ENCODE measurements around the gene BCKDHB.

BCKDHB gene

DNA sequence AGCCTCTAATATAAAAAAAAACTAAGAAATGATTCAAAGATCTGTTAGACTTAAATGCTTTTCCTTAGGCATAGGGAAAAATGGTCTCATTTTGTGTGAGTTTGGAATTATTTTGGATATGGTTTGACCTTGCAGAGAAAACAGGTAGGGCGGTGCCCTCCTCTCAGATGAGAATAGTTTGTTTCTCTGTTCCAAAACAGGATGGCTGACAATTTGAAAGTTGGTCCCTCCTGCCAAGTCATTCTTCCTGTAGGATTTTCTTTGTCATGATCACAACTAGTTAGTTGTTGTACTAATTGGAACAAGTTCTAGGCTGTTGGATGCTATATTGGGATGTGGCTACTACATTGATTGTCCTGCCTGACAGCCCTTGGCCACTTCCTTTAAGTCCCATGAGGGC lies 108.6 kb downstream of the BCKDHB start:
- no peak overlapping the region for H3K4me3 ChIP-seq (ENCODE audit: low read length)
- TF ChIP-seq, protein P1, sequence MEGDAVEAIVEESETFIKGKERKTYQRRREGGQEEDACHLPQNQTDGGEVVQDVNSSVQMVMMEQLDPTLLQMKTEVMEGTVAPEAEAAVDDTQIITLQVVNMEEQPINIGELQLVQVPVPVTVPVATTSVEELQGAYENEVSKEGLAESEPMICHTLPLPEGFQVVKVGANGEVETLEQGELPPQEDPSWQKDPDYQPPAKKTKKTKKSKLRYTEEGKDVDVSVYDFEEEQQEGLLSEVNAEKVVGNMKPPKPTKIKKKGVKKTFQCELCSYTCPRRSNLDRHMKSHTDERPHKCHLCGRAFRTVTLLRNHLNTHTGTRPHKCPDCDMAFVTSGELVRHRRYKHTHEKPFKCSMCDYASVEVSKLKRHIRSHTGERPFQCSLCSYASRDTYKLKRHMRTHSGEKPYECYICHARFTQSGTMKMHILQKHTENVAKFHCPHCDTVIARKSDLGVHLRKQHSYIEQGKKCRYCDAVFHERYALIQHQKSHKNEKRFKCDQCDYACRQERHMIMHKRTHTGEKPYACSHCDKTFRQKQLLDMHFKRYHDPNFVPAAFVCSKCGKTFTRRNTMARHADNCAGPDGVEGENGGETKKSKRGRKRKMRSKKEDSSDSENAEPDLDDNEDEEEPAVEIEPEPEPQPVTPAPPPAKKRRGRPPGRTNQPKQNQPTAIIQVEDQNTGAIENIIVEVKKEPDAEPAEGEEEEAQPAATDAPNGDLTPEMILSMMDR (conservative IDR thresholded peaks at IDR 0.05; ENCODE audit: low read length), result no peak
- DNase-seq (ENCODE audit: low read depth), result no peak

DNA sequence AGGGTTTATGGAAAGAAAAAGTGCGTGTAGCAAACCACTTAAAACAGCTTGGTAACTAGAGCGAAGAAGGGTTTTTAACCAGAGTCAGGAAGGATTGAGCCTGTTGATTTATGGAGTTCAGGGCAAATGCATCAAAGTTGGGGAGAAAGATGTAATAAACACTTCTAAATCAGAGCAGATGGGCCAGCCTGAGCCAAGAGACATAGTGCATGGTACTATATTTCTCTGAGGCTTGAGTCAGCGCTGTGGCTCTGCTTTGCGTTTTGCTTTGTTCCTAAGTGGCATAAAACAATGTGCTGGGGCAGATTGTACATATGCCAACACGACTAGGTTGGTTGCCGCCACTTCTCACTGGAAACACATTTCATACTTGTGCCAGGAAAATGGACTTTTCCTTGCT lies 111.3 kb downstream of the BCKDHB start:
- DNase-seq (ENCODE audit: low read depth), result peak; percentile 89
- no peak overlapping the region for H3K4me3 ChIP-seq (ENCODE audit: low read length)
- TF ChIP-seq, protein P1 (conservative IDR thresholded peaks at IDR 0.05; ENCODE audit: low read length), result no peak

DNA sequence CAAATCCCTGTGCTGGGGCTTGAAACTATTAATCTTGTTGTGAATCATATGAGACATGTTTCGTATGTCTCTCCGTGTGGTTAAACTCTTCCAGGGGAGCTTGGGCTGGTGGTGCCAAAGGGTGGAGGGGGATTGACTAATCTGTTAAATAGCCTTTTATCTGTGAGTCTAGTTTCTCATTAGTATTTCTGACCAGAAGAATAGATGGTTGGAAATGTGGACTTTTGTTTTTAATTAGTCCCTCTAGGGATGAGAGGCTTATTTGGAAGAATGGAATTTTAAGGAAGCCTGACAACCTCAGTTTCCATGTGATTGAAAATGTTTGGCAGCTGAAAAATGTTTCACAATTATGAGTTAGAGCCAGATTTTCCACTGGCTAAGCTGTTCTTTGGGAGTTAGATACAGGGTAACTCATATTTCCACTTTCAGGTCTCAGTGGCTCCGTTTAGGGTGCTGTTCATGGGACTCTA lies 117.3 kb downstream of the BCKDHB start:
- H3K4me3 ChIP-seq (ENCODE audit: low read length), result no peak overlapping the region
- peak; percentile 98 for DNase-seq (ENCODE audit: low read depth)
- TF ChIP-seq, protein P1 (conservative IDR thresholded peaks at IDR 0.05; ENCODE audit: low read length), result no peak

DNA sequence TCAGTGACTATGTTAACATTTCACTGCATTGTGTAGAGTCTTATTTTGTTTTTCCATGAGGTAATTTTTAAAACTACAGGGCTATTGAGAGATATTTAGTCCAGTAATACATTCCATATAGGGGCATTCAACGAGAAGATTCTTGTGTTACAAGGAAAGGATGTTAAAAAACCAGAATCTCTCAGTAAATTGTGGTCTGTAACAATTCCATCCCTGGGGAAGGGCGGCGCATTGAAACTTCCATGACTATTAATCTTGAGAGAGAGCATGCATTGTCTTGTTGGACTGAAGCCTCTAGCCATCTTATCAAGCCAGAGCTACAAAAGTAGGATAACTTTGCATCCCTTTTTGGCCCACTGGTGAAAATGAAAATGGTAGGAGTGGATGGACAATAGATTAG lies 119.7 kb downstream of the BCKDHB start:
- TF ChIP-seq, protein P1 (conservative IDR thresholded peaks at IDR 0.05; ENCODE audit: low read length), result no peak
- DNase-seq (ENCODE audit: low read depth), result peak; percentile 10
- H3K4me3 ChIP-seq (ENCODE audit: low read length), result no peak overlapping the region

DNA sequence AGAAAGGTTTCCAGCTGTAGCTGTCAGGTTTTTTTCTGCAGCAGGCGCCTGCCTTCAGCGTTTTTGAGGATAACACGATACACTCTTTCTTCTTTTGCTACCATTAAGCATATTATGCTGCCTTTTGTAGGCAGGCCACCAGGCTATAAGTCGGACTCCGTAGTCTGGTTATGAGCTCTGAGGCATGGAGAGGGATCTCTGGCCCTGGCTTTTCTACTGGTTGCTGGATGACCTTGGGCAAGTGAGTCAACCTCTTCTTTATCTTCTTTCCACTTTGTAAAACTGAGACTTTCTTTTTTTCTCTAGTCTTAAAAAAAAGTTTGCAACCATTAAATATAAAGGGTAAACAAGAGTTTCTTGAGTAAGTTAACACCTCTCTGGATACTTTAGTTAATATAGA lies 120.2 kb downstream of the BCKDHB start:
- DNase-seq (ENCODE audit: low read depth), result no peak
- TF ChIP-seq, protein P1 (conservative IDR thresholded peaks at IDR 0.05; ENCODE audit: low read length), result no peak
- H3K4me3 ChIP-seq (ENCODE audit: low read length), result no peak overlapping the region

DNA sequence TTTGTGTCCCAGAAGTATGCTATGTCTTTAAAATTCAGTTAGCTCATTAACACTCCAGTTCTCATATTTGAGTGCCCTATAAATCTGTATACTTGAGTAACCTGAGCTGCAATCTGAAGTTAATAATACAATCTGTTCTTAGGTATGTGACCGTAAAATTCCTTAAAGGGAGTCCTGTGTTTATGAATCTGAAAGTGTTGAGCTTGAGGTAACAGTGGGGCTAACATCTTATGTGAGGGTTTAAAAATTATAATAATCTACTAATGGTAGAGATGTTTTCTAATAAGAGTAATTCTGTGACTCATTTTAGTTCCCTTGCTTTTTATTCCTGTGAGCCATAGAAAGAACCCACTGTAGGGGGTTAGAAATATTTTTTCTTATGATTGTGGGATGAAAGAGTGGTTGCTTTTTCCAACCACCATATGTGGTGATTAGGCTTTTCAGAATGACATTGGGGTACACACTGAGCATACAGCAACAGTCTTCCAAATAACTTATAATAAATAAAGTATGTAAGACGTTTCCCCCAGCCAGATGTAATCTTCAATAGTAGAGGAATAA lies 121.2 kb downstream of the BCKDHB start:
- TF ChIP-seq, protein P1 (conservative IDR thresholded peaks at IDR 0.05; ENCODE audit: low read length), result no peak
- H3K4me3 ChIP-seq (ENCODE audit: low read length), result no peak overlapping the region
- DNase-seq (ENCODE audit: low read depth), result peak; percentile 64

DNA sequence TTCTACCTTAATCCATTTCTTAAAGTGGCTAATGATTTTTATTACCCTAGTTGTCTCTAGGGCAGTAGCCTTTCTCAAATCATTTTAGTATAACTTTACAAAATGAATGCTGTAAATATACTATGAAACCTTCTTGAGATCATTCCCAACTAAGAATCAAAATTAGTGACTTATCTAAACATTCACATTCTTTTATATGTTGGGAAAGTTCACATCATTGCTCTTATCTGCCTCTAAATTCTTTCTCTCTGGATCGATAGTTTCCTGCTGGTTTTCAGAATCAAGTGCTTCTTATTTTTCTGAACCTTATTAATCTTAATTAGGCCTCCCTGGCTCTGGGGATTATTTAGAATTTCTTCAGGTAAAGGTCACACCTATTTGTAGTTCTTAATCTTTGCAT lies 126.8 kb downstream of the BCKDHB start:
- DNase-seq (ENCODE audit: low read depth), result no peak
- TF ChIP-seq, protein P1 (conservative IDR thresholded peaks at IDR 0.05; ENCODE audit: low read length), result no peak
- H3K4me3 ChIP-seq (ENCODE audit: low read length), result no peak overlapping the region
